GDM1 (cell line): ENCODE data around the gene KDM2A.
"Not testable (repeated sequence)": the region's sequence is repeated elsewhere in the genome, so short reads cannot be mapped to it uniquely, and the experiment has no call there.

Source experiments
- DNase-seq: peaks from one replicate; lab custom pipeline; 2025; lab: John Stamatoyannopoulos, UW

Gene KDM2A

DNA sequence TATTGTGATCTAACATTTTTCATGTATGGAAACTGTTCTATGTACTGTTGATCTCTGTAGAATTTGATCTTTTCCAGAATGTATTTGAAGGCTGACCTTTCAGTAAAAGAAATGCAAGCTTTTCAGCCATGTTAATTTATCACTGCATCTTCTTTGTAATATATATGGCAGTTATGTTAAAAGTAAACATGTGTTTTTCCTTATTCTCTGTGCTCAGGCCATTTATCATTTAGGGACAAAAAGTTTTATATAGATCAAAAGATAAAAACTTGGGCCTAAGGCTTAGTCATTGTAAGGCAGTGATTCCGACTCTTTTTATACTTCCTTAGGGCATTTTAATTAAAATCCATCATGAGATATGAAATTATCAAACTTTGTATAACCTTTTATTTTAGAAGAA, 48.7 kb downstream of the KDM2A start:
- no peak for DNase-seq

GRCh38 chr11:67168911-67169310, 49.8 kb downstream of the KDM2A start:
- DNase-seq, result not testable (repeated sequence)

- DNase-seq, result no peak
Measured at GRCh38 chr11:67174311-67174710, 55.2 kb downstream of the KDM2A start.

DNA sequence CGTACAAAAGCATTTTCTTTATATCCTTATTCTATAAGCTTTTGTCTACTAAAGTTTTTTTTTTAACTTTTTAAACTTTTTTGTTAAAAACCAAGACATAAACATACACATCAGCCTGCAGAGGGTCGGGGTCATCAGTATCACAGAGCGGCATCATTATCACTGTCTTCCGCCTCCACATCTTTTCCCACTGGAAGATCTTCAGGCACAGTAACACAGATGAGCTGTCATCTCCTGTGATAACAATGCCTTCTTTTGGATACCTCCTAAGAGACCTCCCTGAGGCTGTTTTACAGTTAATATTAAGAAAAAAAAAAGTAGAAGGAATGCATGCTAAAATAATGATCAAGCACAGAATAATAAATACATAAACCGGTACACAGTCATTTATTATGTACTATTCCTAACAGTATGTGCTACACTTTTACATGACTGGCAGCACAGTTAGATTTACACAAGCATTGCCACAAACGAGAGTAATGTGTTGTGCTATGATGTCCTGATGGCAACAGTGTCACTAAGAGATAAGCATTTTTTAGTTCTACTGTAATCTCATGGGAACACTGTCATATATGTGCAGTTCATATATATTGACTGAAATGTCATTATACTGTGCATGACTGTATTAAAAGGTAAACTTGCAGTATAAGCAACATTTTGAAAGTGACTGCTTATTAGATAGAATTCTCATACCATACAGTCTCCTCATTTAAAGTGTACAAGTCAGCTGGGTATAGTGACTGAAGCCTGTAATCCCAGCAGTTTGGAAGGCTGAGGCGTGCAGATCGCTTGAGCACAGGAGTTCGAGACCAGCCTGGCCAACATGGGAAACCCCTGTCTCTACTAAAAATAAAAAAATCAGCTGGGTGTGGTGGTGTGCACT, 58.6 kb downstream of the KDM2A start:
- DNase-seq, result no peak

DNA sequence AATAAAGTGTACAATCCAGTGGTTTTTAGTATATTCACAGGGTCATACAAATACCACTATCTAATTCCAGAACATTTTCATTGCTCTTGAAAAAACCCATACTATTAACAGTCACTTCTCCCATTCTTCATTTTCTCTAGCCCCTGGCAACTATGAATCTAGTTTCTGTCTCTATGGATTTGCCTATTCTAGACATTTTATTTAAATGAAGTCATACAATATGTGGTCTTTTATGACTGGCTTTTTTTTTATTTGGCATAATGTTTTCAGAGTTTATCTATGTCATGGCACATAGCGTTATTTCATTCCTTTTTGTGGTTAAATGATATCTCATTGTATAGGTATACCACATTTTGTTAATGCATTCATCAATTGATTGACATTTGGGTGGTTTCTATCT, 59.4 kb downstream of the KDM2A start:
- DNase-seq, result no peak

DNA sequence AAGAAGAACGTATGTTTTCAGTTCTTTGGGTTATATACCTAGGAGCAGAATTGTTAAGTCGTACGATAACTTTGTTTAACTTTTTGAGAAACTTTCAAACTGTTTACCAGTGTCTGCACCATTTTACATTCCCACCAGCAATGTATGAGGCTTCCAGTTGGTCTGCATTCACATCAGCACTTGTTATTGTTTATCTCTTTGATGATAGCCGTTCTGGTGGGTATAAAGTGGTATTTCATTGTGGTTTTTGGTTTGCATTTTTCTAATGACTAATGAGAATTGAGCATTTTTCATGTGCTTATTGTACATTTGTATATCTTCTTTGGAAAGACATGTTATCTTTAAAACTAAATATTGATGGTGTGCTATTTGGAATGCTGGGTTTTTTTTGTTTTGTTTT, 59.8 kb downstream of the KDM2A start:
- no peak for DNase-seq

DNA sequence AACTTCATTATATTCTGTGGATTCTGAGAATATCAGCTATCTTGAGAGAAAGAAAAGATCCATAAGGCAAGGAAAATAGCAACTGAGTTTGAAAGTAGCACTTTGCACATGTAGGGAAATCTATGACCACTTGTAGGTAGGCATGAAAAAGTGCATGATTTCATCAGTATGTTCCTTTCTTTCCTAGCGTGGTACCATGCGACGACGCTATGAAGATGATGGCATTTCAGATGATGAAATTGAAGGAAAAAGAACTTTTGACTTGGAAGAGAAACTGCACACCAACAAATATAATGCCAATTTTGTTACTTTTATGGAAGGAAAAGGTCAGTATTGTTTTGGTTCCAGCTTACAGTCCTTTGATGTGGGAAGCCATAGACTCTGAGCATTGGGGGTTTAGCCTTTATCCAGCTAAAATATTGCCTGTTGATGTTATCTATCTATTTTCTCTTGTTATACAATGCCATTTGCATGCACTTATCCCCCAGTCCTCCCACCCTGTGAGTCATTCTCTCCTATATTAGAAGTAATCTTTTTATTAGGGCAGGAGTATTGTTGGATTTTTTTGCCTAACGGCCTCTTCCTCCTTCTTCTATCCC, 60.9 kb downstream of the KDM2A start:
- no peak for DNase-seq

- DNase-seq, result no peak
Measured at GRCh38 chr11:67194096-67194495, 75.0 kb downstream of the KDM2A start.

GRCh38 chr11:67195971-67196456, 77.0 kb downstream of the KDM2A start:
- DNase-seq, result no peak

GRCh38 chr11:67197606-67198005, 78.5 kb downstream of the KDM2A start:
- DNase-seq, result no peak

DNA sequence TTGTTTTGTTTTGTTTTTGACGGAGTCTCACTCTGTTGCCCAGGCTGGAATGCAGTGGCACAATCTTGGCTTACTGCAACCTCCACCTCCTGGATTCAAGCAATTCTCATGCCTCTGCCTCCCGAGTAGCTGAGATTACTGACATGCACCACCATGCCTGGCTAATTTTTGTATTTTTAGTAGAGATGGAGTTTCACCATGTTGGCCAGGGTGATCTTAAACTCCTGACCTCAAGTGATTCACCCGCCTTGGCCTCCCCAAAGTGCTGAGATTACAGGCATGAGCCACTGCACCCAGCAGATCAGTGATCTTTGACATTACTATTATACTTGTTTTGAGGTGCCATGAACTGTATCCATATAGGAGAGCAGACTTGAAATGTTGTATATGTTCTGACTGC, 79.7 kb downstream of the KDM2A start:
- DNase-seq, result not testable (repeated sequence)

DNA sequence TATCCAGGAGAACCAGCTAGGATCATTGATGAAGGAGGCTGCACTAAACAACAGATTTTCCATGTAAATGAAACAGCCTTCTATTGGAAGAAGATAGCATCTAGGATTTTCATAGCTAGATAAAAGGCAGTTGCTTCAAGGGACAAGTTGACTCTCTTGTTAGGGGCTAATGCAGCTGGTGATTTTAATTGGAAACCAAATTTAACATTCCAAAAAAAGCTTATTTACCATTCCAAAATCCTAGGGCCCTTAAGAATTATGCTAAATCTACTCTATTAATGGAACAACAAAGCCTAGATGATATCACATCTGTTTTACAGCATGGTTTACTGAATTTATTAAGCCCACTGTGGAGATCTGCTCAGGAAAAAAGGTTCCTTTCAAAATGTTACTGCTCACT, 80.7 kb downstream of the KDM2A start:
- no peak for DNase-seq

- DNase-seq, result no peak
Measured at GRCh38 chr11:67202028-67202427, 83.0 kb downstream of the KDM2A start.

GRCh38 chr11:67204822-67205221, 85.8 kb downstream of the KDM2A start:
- no peak for DNase-seq

DNA sequence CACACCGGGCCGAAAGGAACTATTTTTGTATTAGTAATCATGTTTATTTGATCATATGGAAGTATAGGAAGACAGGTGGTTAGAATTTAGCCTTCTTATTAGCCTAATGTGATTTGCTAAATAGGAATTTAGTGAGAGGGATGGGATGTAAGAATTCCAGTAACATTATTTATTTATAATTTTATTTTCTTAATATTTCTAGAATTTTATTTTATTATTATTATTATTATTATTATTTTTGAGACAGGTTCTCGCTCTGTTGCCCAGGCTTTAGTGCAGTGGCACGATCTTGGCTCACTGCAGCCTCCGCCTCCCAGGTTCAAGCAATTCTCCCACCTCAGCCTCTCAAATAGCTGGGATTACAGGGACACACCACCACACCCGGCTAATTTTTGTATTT, 90.2 kb downstream of the KDM2A start:
- not testable (repeated sequence) for DNase-seq

- DNase-seq, result no peak
Measured at GRCh38 chr11:67211656-67212436, 92.8 kb downstream of the KDM2A start.

- no peak for DNase-seq
Measured at GRCh38 chr11:67213178-67213621, 94.1 kb downstream of the KDM2A start.

DNA sequence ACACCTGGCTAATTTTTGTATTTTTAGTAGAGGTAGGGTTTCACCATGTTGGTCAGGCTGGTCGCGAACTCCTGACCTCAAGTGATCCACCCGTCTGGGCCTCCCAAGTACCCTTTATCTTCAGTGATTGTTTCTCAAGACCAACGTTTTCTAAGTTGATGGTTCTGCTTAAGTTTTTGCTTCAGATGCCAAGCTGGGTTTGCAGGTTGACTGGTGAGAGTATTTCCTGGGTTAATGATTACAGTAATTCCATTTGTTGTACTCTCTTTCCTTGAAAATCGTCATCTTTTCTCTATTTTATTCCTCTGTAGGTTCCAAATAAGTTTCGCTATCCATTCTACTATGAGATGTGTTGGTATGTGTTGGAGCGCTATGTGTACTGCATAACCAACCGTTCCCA, 108.7 kb downstream of the KDM2A start:
- DNase-seq, result no peak

DNA sequence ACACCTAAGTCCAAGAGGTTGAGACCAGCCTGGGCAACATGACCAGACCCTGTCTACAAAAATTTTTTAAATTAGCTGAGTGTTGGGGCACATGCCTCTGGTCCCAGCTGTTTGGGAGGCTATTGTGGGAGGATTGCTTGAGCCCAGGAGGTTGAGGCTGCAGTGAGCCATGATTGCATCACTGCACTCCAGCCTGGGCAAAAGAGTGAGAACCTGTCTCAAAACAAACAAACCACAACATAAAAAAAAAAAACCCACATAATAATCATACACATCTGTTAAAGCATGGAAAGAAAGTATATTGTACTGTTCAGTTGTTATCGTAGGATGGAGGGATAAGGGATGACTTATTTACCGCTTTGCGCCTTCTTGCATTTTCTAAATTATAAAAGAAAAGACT, 111.3 kb downstream of the KDM2A start:
- DNase-seq, result no peak

GRCh38 chr11:67230886-67231285, 111.8 kb downstream of the KDM2A start:
- no peak for DNase-seq

GRCh38 chr11:67233584-67234190, 114.6 kb downstream of the KDM2A start:
- DNase-seq, result no peak

GRCh38 chr11:67234571-67234970, 115.5 kb downstream of the KDM2A start:
- DNase-seq, result not testable (repeated sequence)
